Panc1 (cell line): Measurements from ENCODE around the gene MDFI. TPM values are rescaled to one million over a fixed set of nuclear protein-coding genes. Genes with fewer than 3 reads are reported as not detected.

Experiments used
- ATAC-seq: fragments of 200-7000 bp; cut with Tn5 transposase; 2 replicates; pipeline ENCODE4 v1.9.1; 2020; ENCODE audit warnings: mild to moderate bottlenecking, moderate library complexity
- BruUV-seq: library from RNA; stranded (reverse); fragments of 400-500 nt; replicated peaks from 2 replicates; lab custom pipeline; 2021; lab: Mats Ljungman, UMichigan
- CTCF ChIA-PET: fragments of 300-600 bp; sonication (Branson Sonifier 250); formaldehyde crosslinking; loops from one replicate; lab custom pipeline; 2022; ENCODE audit warnings: antibody characterized with exemption; lab: Charles Lee
- POLR2A ChIA-PET: fragments of 300-600 bp; sonication (Branson Sonifier 250); formaldehyde crosslinking; loops from one replicate; lab custom pipeline; 2022; ENCODE audit warnings: antibody characterized with exemption; lab: Charles Lee
- DNase-seq: peaks from one replicate; pipeline ENCODE4 v3.0.0-alpha.2; 2010; ENCODE audit warnings: low read depth, low spot score
- H3K27ac ChIP-seq: 2 replicates; pipeline ENCODE4 v1.5.1; 2011; ENCODE audit warnings: mild to moderate bottlenecking, low read length, inconsistent platforms
- H3K27me3 ChIP-seq: fragments of 200-500 bp; sonication (Bioruptor generic); 2 replicates; pipeline ENCODE4 v1.6.0; 2014; ENCODE audit warnings: low read length, inconsistent platforms; ENCODE audit not compliant: control insufficient read depth, insufficient read depth
- H3K36me3 ChIP-seq: fragments of 200-500 bp; sonication (Bioruptor generic); 2 replicates; pipeline ENCODE4 v1.5.1; 2014; ENCODE audit warnings: inconsistent platforms, mild to moderate bottlenecking, low read length, moderate library complexity; ENCODE audit not compliant: control insufficient read depth, insufficient read depth
- H3K4me1 ChIP-seq: 2 replicates; pipeline ENCODE4 v1.5.1; 2011; ENCODE audit warnings: inconsistent platforms, mild to moderate bottlenecking, low read length, moderate library complexity; ENCODE audit not compliant: control insufficient read depth, insufficient read depth
- H3K4me3 ChIP-seq, 2 experiments: 2 replicates each; pipeline ENCODE4 v1.5.1; 2011 to 2012; ENCODE audit warnings: low read depth in 2 of 2, low read length in 2 of 2, mild to moderate bottlenecking in 2 of 2, inconsistent platforms in 1 of 2, moderate library complexity in 1 of 2
- H3K9me3 ChIP-seq: fragments of 200-500 bp; sonication (Bioruptor generic); 2 replicates; pipeline ENCODE4 v1.5.1; 2014; ENCODE audit warnings: low read depth, mild to moderate bottlenecking, inconsistent platforms, low read length, moderate library complexity; ENCODE audit not compliant: control insufficient read depth, insufficient read depth
- POLR2AphosphoS5 ChIP-seq: IDR thresholded peaks from 2 replicates; pipeline ENCODE4 v1.6.1; 2012; ENCODE audit warnings: mild to moderate bottlenecking, low read depth, low read length, moderate library complexity
- SIN3A ChIP-seq: IDR thresholded peaks from 2 replicates; pipeline ENCODE4 v1.6.1; 2012; ENCODE audit warnings: low read depth, mild to moderate bottlenecking, low read length, moderate library complexity, borderline replicate concordance; ENCODE audit not compliant: insufficient read depth
- TCF7L2 ChIP-seq: IDR thresholded peaks from 2 replicates; pipeline ENCODE4 v1.6.1; 2011; ENCODE audit warnings: mild to moderate bottlenecking, low read depth, low read length, inconsistent platforms
- in situ Hi-C: cut with HindIII; loops from 2 replicates; pipeline ENCODE4 v1.10.0; 2016; ENCODE audit warnings: low sequenced_read_pairs, low pct_unique_long_range_greater_than_20kb
- intact Hi-C: fragments of 100-400 bp; cut with micrococcal nuclease; formaldehyde crosslinking; loops from one replicate; pipeline ENCODE4 v1.10.0; 2022; ENCODE audit not compliant: unreplicated experiment
- total RNA-seq: library from RNA; stranded (reverse); gene quantifications from one replicate; pipeline ENCODE4 v1.2.1, GENCODE V29; 2021; ENCODE audit not compliant: unreplicated experiment
- TF ChIP-seq, protein P1 (sequence below): fragments of 450-650 bp; IDR thresholded peaks from 2 replicates; pipeline ENCODE4 v1.5.1; 2017; ENCODE audit warnings: mild to moderate bottlenecking
- TF ChIP-seq, protein P2 (sequence below), 2 experiments: IDR thresholded peaks; 2 replicates each; pipeline ENCODE4 v1.6.1; 2011 to 2012; ENCODE audit warnings: low read depth in 2 of 2, control low read depth in 1 of 2, low read length in 1 of 2, mild to moderate bottlenecking in 1 of 2, moderate library complexity in 1 of 2; ENCODE audit not compliant: insufficient read depth in 1 of 2

Gene MDFI
- total RNA-seq, 1 experiment from 2014 or later, result 0.54 TPM

DNA sequence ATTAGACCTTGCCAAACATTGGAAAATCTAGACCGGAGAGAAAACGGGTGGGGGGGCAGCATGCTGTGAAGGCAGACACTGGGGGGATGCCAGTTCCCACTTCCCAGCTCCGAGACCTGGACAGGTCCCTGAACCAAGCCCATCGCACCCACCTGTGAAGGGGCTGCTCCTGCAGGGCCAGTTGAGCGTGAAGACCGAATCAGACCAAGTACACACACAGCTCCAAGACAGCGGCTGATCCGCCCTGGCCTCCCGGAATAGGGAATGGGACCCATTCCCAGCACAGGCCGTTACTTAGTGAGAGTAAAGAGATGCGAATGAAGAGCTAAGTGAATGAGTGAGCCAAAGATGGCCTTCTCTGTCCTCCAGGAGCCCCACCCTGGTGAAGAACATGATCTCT, 41.5 kb upstream of the MDFI start:
- no peaks in the 10 kb centered on the region for H3K9me3 ChIP-seq
- DNase-seq, result no peak
- H3K27me3 ChIP-seq, result no peaks in the 10 kb centered on the region
- intact Hi-C loops, result no loop called here
- ChIA-PET POLR2A (no interaction called here), CTCF (interaction anchor here (0.6 to 1.1 kb wide), 5 partner anchors 85 to 232 kb away, joined by 3 to 5 read pairs (median 4); no protein-coding TSS in a partner anchor)
- H3K27ac ChIP-seq, result no peak overlapping the region
- BruUV-seq, result no TSS peak
- ATAC-seq, result no peak
- TF ChIP-seq POLR2AphosphoS5, result no peak
- TF ChIP-seq, protein P1, sequence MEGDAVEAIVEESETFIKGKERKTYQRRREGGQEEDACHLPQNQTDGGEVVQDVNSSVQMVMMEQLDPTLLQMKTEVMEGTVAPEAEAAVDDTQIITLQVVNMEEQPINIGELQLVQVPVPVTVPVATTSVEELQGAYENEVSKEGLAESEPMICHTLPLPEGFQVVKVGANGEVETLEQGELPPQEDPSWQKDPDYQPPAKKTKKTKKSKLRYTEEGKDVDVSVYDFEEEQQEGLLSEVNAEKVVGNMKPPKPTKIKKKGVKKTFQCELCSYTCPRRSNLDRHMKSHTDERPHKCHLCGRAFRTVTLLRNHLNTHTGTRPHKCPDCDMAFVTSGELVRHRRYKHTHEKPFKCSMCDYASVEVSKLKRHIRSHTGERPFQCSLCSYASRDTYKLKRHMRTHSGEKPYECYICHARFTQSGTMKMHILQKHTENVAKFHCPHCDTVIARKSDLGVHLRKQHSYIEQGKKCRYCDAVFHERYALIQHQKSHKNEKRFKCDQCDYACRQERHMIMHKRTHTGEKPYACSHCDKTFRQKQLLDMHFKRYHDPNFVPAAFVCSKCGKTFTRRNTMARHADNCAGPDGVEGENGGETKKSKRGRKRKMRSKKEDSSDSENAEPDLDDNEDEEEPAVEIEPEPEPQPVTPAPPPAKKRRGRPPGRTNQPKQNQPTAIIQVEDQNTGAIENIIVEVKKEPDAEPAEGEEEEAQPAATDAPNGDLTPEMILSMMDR, result no peak
- TF ChIP-seq, protein P2, sequence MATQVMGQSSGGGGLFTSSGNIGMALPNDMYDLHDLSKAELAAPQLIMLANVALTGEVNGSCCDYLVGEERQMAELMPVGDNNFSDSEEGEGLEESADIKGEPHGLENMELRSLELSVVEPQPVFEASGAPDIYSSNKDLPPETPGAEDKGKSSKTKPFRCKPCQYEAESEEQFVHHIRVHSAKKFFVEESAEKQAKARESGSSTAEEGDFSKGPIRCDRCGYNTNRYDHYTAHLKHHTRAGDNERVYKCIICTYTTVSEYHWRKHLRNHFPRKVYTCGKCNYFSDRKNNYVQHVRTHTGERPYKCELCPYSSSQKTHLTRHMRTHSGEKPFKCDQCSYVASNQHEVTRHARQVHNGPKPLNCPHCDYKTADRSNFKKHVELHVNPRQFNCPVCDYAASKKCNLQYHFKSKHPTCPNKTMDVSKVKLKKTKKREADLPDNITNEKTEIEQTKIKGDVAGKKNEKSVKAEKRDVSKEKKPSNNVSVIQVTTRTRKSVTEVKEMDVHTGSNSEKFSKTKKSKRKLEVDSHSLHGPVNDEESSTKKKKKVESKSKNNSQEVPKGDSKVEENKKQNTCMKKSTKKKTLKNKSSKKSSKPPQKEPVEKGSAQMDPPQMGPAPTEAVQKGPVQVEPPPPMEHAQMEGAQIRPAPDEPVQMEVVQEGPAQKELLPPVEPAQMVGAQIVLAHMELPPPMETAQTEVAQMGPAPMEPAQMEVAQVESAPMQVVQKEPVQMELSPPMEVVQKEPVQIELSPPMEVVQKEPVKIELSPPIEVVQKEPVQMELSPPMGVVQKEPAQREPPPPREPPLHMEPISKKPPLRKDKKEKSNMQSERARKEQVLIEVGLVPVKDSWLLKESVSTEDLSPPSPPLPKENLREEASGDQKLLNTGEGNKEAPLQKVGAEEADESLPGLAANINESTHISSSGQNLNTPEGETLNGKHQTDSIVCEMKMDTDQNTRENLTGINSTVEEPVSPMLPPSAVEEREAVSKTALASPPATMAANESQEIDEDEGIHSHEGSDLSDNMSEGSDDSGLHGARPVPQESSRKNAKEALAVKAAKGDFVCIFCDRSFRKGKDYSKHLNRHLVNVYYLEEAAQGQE (IDR thresholded peaks at IDR 0.05; ENCODE audit: insufficient read depth in 1 of 2, low read depth in 2 of 2, low read length in 1 of 2), result no peak
- TF ChIP-seq TCF7L2, result no peak
- TF ChIP-seq SIN3A, result no peak
- H3K36me3 ChIP-seq, result no peaks in the 10 kb centered on the region
- in situ Hi-C loops, result no loop called here
- no peak overlapping the region for H3K4me3 ChIP-seq
- H3K4me1 ChIP-seq, result no peaks in the 10 kb centered on the region

DNA sequence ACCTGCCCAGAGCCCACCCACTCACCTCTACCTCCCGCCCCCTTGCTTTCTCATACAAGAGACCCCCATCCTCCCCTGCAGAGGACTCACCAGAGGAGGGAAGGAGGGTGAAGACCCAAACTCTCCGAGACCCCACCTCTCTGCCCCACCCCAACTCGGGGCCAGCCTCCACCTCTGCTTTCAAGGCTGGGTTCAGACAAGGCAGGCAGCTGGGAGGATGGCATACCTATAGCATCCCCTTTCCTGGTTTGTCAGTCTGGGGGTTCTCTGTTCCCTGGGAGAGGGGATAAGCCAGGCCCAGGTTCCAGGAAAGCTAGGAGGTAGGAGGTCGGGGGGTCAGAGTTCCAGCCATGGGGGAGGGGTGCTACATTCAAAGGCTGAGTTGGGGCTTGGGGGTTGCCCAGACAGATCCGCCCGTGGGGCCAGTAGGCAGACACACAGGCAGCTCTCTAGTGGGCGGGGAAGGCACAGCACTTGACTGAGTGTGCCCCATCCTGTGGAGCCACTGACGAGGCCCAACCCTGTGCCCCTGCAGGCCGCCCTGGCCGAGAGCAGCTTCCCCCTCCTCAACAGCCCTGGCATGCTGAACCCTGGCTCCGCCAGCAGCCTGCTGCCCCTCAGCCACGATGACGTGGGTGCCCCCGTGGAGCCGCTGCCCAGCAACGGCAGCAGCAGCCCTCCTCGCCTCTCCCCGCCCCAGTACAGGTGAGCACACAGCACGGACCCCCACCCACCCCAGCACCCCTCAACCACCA, 40.8 kb upstream of the MDFI start:
- POLR2A ChIA-PET, result no interaction called here
- DNase-seq (no peak), ATAC-seq (no peak)
- no peaks in the 10 kb centered on the region for H3K27me3 ChIP-seq
- TF ChIP-seq, protein P2 (IDR thresholded peaks at IDR 0.05; ENCODE audit: insufficient read depth in 1 of 2, low read depth in 2 of 2, low read length in 1 of 2), result no peak
- no peak for TF ChIP-seq SIN3A
- TF ChIP-seq, protein P1, result no peak
- no peak for TF ChIP-seq POLR2AphosphoS5
- TF ChIP-seq TCF7L2, result no peak
- CTCF ChIA-PET, result interaction anchor here (1.0 to 1.1 kb wide), 2 partner anchors 85 to 229 kb away, joined by 4 read pairs; no protein-coding TSS in a partner anchor
- no TSS peak for BruUV-seq
- no peaks in the 10 kb centered on the region for H3K9me3 ChIP-seq
- peaks cover 2% of the 10 kb centered on the region; the same call in 1 of the 2 replicates for H3K4me1 ChIP-seq
- in situ Hi-C loops (no loop called here), intact Hi-C loops (no loop called here)
- no peak overlapping the region for H3K4me3 ChIP-seq
- H3K36me3 ChIP-seq, result no peaks in the 10 kb centered on the region
- H3K27ac ChIP-seq, result no peak overlapping the region
